Stimulated activated CD4-positive, alpha-beta T cell treated with anti-CD3 and anti-CD28 coated beads, Interleukin-1b, Interleukin-23, amount 100 ng/mL, for 24 hours (primary cell): ENCODE data around the gene TENM4.

Source experiments
- DNase-seq, 4 experiments: peaks; one replicate each; pipeline ENCODE4 v3.0.0-alpha.2; 2020; ENCODE audit warnings: low read depth in 4 of 4, low spot score in 1 of 4

TENM4 gene

GRCh38 chr11:79392161-79392560, 48.7 kb downstream of the TENM4 start:
- no peak for DNase-seq

DNA sequence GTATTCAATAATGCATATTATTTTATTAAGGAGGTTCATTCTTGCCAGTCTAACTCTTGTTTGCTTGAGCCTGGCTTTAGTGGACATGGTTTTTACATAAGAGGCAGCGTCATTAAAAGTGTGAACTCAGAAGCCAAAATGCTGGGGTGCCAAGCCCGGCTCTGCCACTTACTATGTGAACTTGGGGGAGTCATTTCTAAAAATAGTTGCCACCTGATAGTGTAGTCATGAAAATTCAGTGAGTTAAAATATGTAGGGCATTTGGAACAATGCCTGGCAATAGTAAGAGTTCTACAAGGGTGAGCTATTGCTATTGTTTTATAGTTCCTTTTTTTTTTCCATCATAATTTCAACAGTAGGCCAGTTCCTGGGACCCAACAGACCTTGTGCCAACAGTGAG, 49.9 kb downstream of the TENM4 start:
- DNase-seq = no peak

DNA sequence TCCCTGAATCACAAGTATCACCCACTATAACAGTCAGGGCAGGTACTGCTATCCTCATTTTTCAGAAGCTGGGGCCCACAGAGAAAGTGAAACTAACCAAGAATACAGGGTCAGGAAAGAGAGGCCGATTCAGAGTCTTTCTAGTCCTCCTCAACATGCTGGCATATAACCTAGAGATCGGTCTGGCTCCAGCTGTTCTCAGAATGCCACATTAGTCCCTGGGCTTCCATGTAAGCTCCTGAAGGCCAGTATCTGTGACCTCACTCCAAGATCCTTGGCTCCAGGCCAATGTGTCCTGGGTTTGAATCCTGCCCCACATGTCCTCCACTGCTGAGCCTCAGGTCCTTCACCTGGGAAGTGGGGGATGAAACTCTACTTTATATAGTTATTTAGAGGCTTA, 50.4 kb downstream of the TENM4 start:
- no peak for DNase-seq

GRCh38 chr11:79388201-79388600, 52.6 kb downstream of the TENM4 start:
- no peak for DNase-seq

- no peak for DNase-seq
Measured at GRCh38 chr11:79383874-79384273, 57.0 kb downstream of the TENM4 start.

GRCh38 chr11:79382301-79383050, 58.4 kb downstream of the TENM4 start:
- no peak for DNase-seq

GRCh38 chr11:79381036-79381435, 59.8 kb downstream of the TENM4 start:
- DNase-seq = no peak

- no peak for DNase-seq
Measured at GRCh38 chr11:79377406-79377805, 63.4 kb downstream of the TENM4 start.

GRCh38 chr11:79375818-79376550, 64.8 kb downstream of the TENM4 start:
- DNase-seq = no peak

DNA sequence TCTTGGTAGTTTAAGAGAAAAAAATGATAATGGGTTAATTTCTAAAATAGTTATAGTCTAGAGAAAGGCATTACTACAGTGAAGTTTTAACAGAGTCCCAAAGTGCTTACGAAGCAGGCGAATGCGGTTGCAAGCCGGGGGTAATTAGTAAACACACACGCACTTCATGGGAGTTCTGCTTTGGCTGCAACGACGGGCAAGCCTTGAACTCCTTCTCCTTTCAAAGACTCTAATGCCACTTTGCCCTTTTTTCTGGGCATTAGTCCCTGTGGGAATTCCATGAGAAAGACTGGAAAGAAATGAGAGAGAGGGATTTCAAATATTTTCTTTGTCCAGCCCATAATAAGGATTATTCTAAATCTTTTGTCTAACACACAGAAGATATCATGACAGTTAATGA, 66.1 kb downstream of the TENM4 start:
- DNase-seq = no peak

- no peak for DNase-seq
Measured at GRCh38 chr11:79371724-79372123, 69.1 kb downstream of the TENM4 start.

- DNase-seq = no peak
Measured at GRCh38 chr11:79371152-79371551, 69.7 kb downstream of the TENM4 start.

DNA sequence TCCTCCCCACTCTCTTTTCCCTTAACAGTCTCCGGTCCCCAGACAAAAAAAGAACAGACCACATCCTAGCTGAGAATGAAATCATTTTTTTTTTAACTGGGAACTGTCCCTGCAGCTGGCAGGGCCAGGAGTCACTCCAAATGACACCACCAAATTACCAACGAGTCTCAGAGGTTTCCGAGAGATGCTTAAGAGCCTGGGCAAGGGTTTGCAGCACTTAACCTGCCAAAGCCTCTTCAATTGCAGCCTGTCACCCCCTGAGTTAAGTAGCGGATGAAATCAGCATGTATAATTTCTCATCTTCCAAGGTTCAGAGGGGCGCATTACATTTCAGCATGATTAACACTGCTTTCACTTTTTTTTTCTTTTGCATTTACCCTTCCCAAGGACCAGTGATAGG, 71.8 kb downstream of the TENM4 start:
- no peak for DNase-seq

DNA sequence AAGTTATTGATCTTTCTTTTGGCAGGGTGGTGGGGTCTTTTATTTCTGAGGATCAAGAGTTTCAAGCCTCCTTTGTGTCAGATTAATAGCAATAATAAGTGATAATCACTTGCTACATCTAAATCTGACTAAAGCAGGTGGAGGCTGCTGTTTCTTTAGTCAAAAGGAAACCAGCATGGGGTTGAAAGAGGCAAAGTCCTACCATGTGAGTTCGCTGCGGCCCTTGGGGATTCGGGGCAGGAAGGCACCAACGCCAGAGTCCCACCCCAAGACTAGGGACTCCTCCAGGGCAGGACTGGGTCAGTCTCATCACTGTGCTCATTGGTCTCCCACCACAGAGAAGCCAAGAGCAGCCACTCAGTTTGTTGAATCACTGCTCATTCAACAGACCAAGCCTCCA, 73.0 kb downstream of the TENM4 start:
- DNase-seq = no peak

- no peak for DNase-seq
Measured at GRCh38 chr11:79366218-79366617, 74.6 kb downstream of the TENM4 start.

DNA sequence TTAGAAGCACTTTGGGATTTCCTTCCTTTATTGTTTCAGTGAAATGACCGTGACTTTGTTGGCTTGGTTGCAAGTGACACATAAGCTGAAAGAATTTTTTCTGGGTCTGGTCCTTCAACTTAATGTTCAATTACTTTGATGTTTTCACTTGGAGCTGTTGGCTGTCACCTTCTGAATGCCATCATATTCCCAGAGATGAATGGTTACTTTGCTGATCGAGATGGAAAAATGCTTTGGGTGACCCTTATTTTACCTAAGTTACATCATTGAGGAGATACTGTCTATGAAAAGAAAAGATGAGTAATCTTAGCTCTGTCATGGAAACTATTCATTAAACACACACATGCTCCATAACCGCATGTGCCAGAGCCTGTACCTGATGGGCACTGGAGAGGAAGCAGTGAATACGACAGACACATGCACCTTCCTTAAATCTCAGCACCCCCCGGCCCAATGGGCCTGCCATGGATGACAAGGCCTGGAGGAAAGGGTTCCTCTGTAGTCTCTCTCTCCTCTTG, 76.9 kb downstream of the TENM4 start:
- no peak for DNase-seq

GRCh38 chr11:79363256-79363655, 77.6 kb downstream of the TENM4 start:
- no peak for DNase-seq

- no peak for DNase-seq
Measured at GRCh38 chr11:79362821-79363220, 78.0 kb downstream of the TENM4 start.

DNA sequence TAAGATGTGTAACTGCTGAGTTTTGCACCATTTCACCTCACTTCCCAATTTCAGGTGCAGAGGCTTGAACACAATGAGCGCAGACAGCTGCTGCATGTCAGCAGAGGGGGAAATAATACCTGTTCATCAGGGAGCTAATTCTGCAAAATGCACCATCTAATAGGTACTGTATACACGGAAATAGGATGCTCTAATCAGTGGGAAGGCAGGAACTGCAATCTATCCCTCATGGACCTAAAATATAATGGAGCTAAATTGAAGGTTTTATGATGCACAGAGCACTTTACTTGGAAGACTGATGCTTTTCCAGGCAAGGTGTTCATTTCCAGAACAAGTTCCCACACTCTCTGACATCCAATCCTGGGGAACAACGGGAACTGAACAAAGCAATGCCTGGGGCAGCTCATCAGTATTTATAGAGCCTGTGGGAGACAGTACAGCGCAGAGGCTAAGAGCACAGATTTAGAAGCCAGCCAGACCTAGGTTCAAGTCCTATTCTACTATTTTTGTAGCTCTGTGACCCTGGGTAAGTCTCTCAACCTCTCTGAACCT, 78.5 kb downstream of the TENM4 start:
- no peak for DNase-seq

DNA sequence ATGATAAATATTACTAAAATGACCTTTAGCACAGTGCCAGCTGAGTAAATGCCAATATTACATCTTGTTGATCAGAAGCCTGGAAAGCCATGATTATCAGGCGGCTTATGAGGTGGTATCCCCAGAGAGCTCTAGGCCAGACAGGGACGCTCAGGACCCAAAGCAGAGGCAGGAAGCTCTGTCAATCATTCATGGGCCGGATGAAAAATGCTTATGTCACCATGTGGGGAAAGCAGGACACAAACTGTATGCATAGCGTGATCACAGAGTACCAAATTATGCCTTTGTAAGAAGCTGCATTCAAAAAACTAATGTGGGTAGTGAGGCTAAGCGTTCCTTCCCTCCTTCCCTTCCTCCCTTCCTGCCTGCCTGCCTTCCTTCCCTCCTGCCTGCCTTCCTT, 82.6 kb downstream of the TENM4 start:
- DNase-seq = no peak

- DNase-seq = no peak
Measured at GRCh38 chr11:79353706-79354105, 87.1 kb downstream of the TENM4 start.

DNA sequence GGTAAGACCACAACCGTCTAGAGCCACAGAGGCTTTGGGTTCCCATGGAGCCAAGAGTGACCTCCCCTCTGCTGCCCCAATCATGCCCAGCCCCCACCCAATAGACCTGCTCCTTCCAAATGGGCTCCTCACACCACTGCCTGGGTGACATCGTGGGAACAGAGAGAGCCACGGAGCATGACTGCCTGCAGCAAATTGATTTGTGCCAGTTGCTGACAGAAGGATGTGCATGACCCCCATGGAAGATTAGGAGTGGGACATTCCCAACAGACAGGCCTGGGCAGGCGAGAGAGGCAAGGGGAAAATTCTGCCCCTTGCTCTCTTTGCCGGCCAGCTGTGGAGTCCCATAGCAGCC, 88.5 kb downstream of the TENM4 start:
- DNase-seq = no peak
